ENCODE data around the gene MYO1E. TPM values are rescaled to one million over a fixed set of nuclear protein-coding genes. Genes with fewer than 3 reads are reported as not detected.

Gene MYO1E
- total RNA-seq, 1 donor: 93.5 TPM

DNA sequence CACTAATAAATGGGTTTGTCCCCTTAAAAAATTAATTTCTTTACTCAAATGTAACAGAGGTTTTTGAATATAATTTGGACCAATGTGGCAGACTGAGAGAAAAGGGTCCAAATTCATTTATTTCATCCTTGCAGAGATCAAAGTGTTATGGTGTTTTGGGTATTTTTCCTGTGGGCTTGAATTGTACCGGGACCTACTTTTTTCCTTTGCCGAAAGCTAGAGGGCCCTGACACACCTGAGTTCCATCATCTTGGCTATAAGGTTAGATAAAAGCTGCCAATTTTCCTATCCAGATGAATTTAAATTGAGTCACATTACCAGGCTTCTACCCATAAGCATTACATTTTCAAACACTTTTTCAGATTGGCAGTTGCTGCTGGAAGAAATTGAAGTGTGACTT, 266.8 kb downstream of the MYO1E start:
- TF ChIP-seq CTCF (IDR thresholded peaks at IDR 0.05; ENCODE audit: insufficient read depth, low read length): peak; percentile 24
- peak overlapping the region; percentile 94 for H3K4me3 ChIP-seq (ENCODE audit: low read depth, low read length)
- DNase-seq (ENCODE audit: low read depth): no peak

GRCh38 chr15:59104912-59105732, 267.5 kb downstream of the MYO1E start, which contains the start of gene CCNB2:
Gene CCNB2, plus strand, starts transcription at chr15:59105146. Its CDS starts 123 bp downstream, at chr15:59105269.
- no peak for TF ChIP-seq CTCF (IDR thresholded peaks at IDR 0.05; ENCODE audit: insufficient read depth, low read length)
- DNase-seq (ENCODE audit: low read depth): peak; percentile 94
- peak within 1 kb of the TSS; percentile 94 for H3K4me3 ChIP-seq (ENCODE audit: low read depth, low read length)

GRCh38 chr15:59104602-59104911, 268.1 kb downstream of the MYO1E start:
- DNase-seq (ENCODE audit: low read depth): no peak
- H3K4me3 ChIP-seq (ENCODE audit: low read depth, low read length): peak overlapping the region; percentile 94
- no peak for TF ChIP-seq CTCF (IDR thresholded peaks at IDR 0.05; ENCODE audit: insufficient read depth, low read length)

DNA sequence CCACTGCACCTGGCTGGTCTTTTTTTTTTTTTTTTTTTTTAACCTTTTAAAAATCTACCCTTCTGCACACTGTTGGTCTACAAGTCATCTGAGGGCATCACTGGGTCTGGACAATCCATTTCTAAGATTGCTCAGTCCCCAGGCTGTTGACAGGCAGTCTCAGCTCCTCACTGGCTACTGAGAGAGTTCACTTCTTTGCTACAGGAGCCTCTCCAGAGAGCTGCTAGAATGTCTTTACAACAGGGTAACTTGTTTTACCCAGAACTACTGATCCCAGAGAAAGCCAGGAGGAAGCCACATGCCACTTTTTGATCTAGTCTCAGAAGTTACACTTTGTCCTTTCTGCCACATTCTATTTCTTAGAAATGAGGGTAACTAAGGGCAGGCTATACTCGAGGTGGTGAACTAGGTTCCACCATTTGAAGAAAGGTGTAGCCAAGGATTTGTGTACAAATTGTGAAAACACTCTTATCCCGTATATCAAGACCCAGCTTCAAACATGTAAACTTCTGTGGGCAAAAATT, 273.4 kb downstream of the MYO1E start:
- TF ChIP-seq CTCF (IDR thresholded peaks at IDR 0.05; ENCODE audit: insufficient read depth, low read length): no peak
- no peak for DNase-seq (ENCODE audit: low read depth)
- H3K4me3 ChIP-seq (ENCODE audit: low read depth, low read length): no peak overlapping the region

DNA sequence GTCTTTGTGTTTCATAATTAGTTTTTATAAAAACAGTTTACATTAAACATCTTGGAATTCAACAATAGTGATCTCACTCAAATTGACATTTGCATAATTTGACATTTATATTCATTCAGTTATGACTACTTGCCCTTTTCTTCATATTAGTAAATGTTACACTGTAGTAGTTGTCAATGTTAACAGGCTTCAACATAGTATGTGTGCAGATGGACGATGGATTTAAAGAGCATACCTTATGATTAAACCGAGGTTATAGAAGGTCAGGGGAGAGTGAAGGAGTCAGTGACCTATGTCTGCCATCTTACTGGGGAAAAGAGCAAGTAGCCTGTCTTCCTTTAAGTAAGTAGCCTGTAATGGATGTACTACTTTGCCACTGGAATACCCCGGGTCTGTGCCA, 276.2 kb downstream of the MYO1E start:
- no peak for TF ChIP-seq CTCF (IDR thresholded peaks at IDR 0.05; ENCODE audit: insufficient read depth, low read length)
- no peak overlapping the region for H3K4me3 ChIP-seq (ENCODE audit: low read depth, low read length)
- DNase-seq (ENCODE audit: low read depth): no peak

GRCh38 chr15:59094077-59094476, 278.6 kb downstream of the MYO1E start:
- no peak for DNase-seq (ENCODE audit: low read depth)
- no peak for TF ChIP-seq CTCF (IDR thresholded peaks at IDR 0.05; ENCODE audit: insufficient read depth, low read length)
- no peak overlapping the region for H3K4me3 ChIP-seq (ENCODE audit: low read depth, low read length)

Data from fibroblast of the aortic adventitia (primary cell).